Activated T-helper 1 cell treated with anti-CD3 and anti-CD28 coated beads, Interleukin-12 subunit alpha, Interleukin-12 subunit beta, Interleukin-2, Interleukin-4 antibody, amounts not matched to agents 30 ng/mL and 10 ng/mL and 1 ng/mL, durations not matched to agents 14 hours and 24 hours and 36 hours (primary cell): ENCODE measurements around the gene PIRT. TPM values are rescaled to one million over a fixed set of nuclear protein-coding genes. Genes with fewer than 3 reads are reported as not detected.
A peak's percentile ranks its signal among the peaks of the same experiment; 100 is the strongest.
"Not testable (repeated sequence)": the region's sequence is repeated elsewhere in the genome, so short reads cannot be mapped to it uniquely, and the experiment has no call there.

ENCODE experiments used
- DNase-seq: peaks from one replicate; pipeline ENCODE4 v3.0.0; 2021; ENCODE audit warnings: low spot score
- H3K27ac Mint-ChIP-seq: one replicate; pipeline ENCODE4 v1.8.0; 2021; ENCODE audit warnings: mild to moderate bottlenecking, mixed read lengths
- H3K27me3 Mint-ChIP-seq: one replicate; pipeline ENCODE4 v1.8.0; 2022; ENCODE audit warnings: mild to moderate bottlenecking, moderate library complexity, mixed read lengths; ENCODE audit not compliant: insufficient read depth
- H3K36me3 Mint-ChIP-seq: one replicate; pipeline ENCODE4 v1.8.0; 2021; ENCODE audit warnings: low read depth, mixed read lengths
- H3K4me1 Mint-ChIP-seq: one replicate; pipeline ENCODE4 v1.8.0; 2021; ENCODE audit warnings: low read depth, mixed read lengths
- H3K4me3 Mint-ChIP-seq: one replicate; pipeline ENCODE4 v1.8.0; 2021; ENCODE audit warnings: mild to moderate bottlenecking, moderate library complexity, mixed read lengths
- H3K9me3 Mint-ChIP-seq: one replicate; pipeline ENCODE4 v1.8.0; 2021; ENCODE audit warnings: mixed read lengths
- intact Hi-C: fragments of 100-400 bp; cut with micrococcal nuclease; formaldehyde crosslinking; loops from one replicate; pipeline ENCODE4 v1.15.1; 2024
- total RNA-seq: library from RNA; stranded (reverse); gene quantifications from 2 replicates; pipeline ENCODE4 v1.2.3, GENCODE V29; 2022

PIRT gene
- total RNA-seq = not detected in 2 replicates

DNA sequence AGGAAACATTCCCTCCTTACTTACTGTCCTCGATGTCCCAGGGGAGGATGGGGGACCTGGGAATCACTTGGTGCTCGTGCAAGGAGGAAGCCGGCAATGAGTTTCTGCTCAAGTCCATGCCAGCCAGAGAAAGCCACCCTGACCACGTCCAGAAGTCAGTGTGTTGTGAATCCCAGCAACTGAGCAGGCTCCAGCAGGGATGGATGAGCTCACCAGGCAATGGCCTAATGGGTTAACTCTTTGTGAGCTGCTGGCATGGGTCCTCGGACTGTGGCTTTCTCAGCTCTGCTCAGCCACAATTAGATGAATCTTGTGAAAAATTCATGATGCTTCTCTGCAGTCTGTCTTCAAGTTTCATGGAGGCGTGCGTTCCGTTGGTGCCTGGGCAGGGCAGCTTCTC lies at the start of gene PIRT:
PIRT (minus strand) TSS at position 167 of the 400 bp plus-strand sequence. CDS start 12,442 bp downstream, outside the sequence.
- no peaks in the 10 kb centered on the region for H3K9me3 Mint-ChIP-seq
- intact Hi-C loops = no loop called here

DNA sequence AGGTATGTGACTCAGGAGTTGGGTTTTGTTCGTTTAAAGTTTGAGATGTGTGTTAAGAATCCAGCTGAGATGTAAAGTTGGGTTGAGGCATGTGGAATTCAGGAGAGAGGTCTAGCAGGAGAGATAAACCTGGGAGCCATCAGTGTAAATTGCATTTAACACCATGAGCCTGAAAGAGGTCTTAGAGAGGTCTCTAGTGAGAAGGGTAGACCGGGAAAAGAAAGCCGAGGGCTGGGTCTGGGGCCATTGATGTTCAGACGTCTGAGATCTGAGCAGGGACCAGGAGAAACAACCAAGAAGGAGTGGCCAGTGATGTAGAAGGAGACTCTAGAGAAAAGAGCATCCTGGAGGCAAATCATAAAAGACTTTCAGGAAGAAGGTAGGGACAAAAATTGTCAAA lies 44.1 kb upstream of the PIRT start:
- DNase-seq = no peak
- Mint-ChIP-seq H3K4me3 (no peak overlapping the region), H3K27me3 (no peaks in the 10 kb centered on the region), H3K9me3 (no peaks in the 10 kb centered on the region), H3K27ac (no peak overlapping the region), H3K36me3 (no peaks in the 10 kb centered on the region), H3K4me1 (no peaks in the 10 kb centered on the region)
- intact Hi-C loops = no loop called here

More for the DNA sequence above, at the start of gene PIRT:
- Mint-ChIP-seq H3K36me3 (no peaks in the 10 kb centered on the region), H3K27me3 (peaks cover 4% of the 10 kb centered on the region), H3K27ac (no peak within 1 kb of the TSS), H3K4me3 (no peak within 1 kb of the TSS), H3K4me1 (no peaks in the 10 kb centered on the region)
- no peak for DNase-seq

DNA sequence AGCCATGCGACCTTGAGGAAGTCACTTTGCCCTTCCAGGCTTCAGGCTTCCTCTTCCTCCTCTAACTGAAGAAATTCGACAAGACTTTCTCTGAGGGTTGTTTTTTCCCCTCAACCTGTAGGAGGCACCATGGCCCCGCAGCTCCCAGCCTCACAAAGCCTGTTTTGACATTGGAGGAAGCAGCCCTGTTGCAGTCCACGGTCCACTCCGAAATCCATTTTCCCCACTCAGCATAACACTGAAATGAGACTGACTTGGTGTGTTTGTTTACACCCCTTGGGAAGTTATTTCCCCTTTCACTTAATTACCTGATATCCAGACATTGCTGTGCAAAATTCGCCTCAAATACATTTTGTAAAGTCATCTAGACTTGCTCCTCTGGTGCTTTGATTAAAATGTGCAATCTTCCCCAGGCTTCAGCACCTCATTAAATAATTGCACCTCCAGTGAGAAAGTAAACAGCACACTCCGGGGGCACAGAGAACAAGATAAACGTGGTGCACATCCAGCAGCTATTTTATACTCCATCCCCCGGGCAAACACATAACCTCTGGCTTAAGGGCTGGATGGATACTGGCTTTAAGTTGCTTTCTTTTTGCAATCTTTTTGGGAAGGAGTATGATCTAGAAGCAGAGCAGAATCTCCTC lies 41.4 kb upstream of the PIRT start:
- intact Hi-C loops = loop anchor here (5.0 to 10.0 kb wide), 4 partner anchors 263 to 1058 kb away; no protein-coding TSS in a partner anchor
- Mint-ChIP-seq H3K36me3 (no peaks in the 10 kb centered on the region), H3K27me3 (no peaks in the 10 kb centered on the region), H3K27ac (no peak overlapping the region), H3K9me3 (no peaks in the 10 kb centered on the region), H3K4me1 (no peaks in the 10 kb centered on the region), H3K4me3 (no peak overlapping the region)
- DNase-seq = no peak

DNA sequence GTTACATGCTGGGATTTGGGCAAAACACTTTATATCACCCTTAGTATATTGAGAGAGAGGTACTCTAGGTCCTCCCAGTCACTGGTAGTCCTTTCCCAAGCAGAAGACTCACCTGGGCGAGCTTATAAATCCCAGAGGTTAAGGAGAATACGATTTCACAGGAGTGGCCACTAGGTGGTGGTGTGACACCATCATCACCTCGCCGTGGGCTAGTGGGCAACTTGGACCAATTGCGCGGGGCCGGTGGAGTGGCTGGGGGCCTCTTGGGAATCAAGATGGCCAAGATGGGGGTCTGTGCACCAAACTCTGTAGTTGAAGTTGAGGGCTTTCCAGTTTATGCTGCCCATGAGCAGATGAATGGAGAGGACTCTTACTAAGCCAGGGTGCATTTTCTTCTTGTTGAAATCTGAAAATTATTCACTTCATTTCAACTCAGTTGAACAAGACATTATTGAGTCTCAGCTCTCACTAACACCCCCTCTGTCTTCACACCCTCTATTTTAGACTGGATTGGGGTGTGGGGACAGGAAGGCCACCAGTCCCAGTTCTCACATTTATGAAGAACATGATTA lies 38.2 kb upstream of the PIRT start:
- Mint-ChIP-seq H3K27ac (no peak overlapping the region), H3K9me3 (no peaks in the 10 kb centered on the region), H3K4me3 (no peak overlapping the region), H3K4me1 (no peaks in the 10 kb centered on the region), H3K27me3 (no peaks in the 10 kb centered on the region), H3K36me3 (no peaks in the 10 kb centered on the region)
- no peak for DNase-seq
- intact Hi-C loops = loop anchor here (5.0 to 10.0 kb wide), 4 partner anchors 266 to 1061 kb away; no protein-coding TSS in a partner anchor

DNA sequence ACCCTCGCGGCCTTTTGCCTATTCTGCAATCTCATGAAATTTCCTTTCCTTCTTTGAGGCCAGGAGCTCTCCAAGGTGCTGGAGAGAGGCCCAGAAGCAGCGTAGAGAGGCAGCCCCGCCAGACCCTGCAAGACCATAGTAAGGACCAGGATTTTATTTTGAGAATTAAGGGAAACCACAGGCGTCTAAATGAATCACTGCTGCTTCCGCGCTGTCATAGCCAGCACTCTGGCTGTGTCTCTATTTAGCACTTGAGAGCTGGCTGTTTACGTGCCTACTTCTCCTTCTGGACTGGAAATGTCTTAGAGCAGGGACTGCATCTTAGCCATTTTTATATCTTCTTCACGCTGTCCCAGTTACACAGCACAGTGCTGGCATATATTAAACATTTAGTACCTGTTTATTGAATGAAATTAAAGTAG lies 37.6 kb upstream of the PIRT start:
- intact Hi-C loops = loop anchor here (5.0 to 10.0 kb wide), 4 partner anchors 267 to 1062 kb away; no protein-coding TSS in a partner anchor
- no peak for DNase-seq
- Mint-ChIP-seq H3K27ac (no peak overlapping the region), H3K36me3 (no peaks in the 10 kb centered on the region), H3K4me3 (no peak overlapping the region), H3K27me3 (no peaks in the 10 kb centered on the region), H3K4me1 (no peaks in the 10 kb centered on the region), H3K9me3 (no peaks in the 10 kb centered on the region)

DNA sequence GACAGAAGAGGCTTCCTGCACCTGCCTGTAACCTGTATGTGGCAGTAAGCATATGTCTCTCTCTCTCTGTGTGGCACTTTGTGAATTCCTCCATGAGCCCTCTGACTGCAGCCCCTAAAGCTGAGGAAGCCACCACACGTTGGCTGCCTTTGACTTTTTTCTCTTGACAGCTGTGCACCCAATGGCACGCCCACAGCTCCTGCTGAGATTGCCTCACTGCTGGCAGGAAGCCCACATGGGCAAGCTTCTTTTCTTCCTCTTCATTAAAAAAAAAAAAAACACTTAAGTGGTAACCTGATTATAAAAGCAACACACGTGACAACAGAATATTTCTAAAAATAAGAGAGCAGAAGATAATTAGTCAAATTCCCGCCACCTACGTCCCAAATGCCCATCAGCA lies 34.0 kb upstream of the PIRT start:
- Mint-ChIP-seq H3K9me3 (no peaks in the 10 kb centered on the region), H3K4me3 (no peak overlapping the region), H3K27me3 (peaks cover 2% of the 10 kb centered on the region), H3K4me1 (no peaks in the 10 kb centered on the region), H3K36me3 (no peaks in the 10 kb centered on the region), H3K27ac (no peak overlapping the region)
- intact Hi-C loops = loop anchor here (10.0 kb wide), 1 partner anchor 423 kb away; no protein-coding TSS in a partner anchor
- no peak for DNase-seq

DNA sequence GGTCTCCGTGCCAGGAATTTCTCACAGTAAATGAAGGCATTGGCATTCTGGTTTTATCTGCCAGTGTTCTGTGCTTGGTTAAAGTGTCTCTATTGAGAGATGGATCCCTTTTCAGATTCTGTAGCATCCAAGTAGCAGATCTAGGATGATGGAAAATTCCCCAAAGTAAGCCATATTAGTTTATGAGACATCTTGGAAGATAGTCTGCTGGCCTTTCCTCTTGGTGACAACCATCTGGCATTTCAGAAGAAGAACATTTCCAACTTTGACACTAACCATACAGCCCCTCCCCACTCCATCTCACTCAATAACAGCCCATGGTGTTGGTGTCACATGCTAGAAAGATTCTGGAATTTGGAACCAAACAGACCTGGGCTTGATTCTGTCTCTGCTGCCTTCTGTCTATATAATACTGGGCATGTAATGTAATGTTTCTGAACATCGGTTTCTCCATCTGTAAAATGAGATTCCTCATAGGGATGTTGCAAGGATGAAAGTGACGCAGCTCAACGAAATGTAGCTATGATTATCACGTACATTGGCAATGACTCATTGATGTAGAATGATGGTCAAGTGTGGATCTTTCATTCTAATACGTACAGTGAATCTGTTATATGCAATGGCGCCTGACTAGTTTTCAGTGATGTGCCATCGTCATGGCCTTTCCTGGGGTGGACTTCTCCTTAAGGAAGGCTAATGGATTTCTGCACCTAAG lies 32.6 kb upstream of the PIRT start:
- intact Hi-C loops = loop anchor here (10.0 kb wide), 1 partner anchor 424 kb away; no protein-coding TSS in a partner anchor
- DNase-seq = no peak
- no peaks in the 10 kb centered on the region for H3K4me1 Mint-ChIP-seq
- no peak overlapping the region for H3K27ac Mint-ChIP-seq
- H3K4me3 Mint-ChIP-seq = no peak overlapping the region
- H3K9me3 Mint-ChIP-seq = no peaks in the 10 kb centered on the region
- no peaks in the 10 kb centered on the region for H3K36me3 Mint-ChIP-seq
- peaks cover 2% of the 10 kb centered on the region for H3K27me3 Mint-ChIP-seq

DNA sequence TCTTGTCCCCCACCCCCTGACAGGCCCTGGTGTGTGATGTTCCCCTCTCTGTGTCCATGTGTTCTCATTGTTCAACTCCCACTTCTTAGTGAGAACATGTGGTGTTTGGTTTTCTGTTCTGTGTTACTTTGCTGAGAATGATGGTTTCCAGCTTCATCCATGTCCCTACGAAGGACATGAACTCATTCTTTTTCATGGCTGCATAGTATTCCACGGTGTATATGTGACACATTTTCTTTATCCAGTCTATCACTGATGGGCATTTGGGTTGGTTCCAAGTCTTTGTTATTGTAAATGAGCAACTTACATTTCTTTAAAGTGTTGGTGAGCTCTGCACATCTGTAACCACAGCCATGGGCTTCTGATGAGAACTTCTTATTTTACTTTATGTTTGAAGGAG lies 30.9 kb upstream of the PIRT start:
- H3K4me1 Mint-ChIP-seq, H3K36me3 Mint-ChIP-seq, H3K4me3 Mint-ChIP-seq, H3K27ac Mint-ChIP-seq, intact Hi-C loops, DNase-seq, H3K9me3 Mint-ChIP-seq, H3K27me3 Mint-ChIP-seq: not testable (repeated sequence)

DNA sequence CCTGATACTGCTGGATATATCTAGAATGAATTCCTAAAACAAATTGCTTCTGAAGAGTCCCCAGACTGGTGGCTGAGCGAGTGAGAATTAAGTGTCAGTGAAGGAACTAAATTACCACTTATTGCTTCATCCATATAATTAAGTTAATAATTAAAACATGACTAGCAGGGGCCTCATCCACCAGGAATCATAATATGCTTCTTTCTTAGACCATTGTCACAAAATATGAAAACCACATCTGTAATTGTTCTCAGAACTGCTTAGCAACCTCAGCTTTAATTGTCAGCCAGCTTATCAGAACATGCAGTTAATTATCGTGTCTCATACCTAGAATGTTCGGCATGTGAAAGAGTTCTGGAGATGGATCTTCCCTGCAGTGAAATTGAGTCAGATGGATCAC lies 21.2 kb upstream of the PIRT start:
- no peaks in the 10 kb centered on the region for H3K27me3 Mint-ChIP-seq
- no peaks in the 10 kb centered on the region for H3K9me3 Mint-ChIP-seq
- H3K27ac Mint-ChIP-seq = no peak overlapping the region
- no peaks in the 10 kb centered on the region for H3K4me1 Mint-ChIP-seq
- H3K4me3 Mint-ChIP-seq = no peak overlapping the region
- no peaks in the 10 kb centered on the region for H3K36me3 Mint-ChIP-seq
- no peak for DNase-seq
- intact Hi-C loops = no loop called here

DNA sequence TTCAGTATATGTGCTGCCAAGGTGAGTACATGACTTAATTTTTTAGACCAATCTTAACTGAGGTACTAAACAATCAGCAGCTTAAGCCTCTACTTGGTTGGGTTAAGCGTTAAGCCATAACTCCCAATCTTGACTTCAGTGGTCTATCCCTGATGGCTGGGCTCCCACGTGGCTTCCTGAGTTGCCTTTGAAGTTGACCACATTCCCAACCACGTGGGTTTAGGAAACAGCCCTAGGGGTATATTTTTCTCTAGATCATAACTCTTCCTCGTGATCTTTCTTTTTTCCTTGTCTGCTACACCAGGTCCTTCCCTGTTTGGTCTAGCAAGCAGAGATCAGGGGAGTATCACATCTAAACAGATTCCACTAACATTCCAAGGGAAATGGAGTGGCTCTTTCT lies 20.1 kb upstream of the PIRT start:
- H3K4me3 Mint-ChIP-seq = no peak overlapping the region
- H3K4me1 Mint-ChIP-seq = no peaks in the 10 kb centered on the region
- H3K9me3 Mint-ChIP-seq = no peaks in the 10 kb centered on the region
- no peak overlapping the region for H3K27ac Mint-ChIP-seq
- no peaks in the 10 kb centered on the region for H3K27me3 Mint-ChIP-seq
- H3K36me3 Mint-ChIP-seq = no peaks in the 10 kb centered on the region
- intact Hi-C loops = no loop called here
- no peak for DNase-seq

DNA sequence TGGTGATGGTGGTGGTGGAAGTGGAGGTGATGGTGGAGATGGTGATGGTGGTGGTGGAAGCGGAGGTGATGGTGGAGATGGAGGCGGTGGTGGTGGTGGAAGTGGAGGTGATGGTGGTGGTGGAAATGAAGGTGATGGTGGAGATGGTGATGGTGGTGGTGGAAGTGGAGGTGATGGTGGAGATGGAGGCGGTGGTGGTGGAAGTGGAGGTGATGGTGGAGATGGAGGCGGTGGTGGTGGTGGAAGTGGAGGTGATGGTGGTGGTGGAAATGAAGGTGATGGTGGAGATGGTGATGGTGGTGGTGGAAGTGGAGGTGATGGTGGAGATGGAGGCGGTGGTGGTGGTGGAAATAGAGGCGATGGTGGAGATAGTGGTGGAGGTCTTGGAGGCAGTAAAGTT lies 8.7 kb upstream of the PIRT start:
- H3K36me3 Mint-ChIP-seq, H3K4me3 Mint-ChIP-seq, H3K27ac Mint-ChIP-seq, DNase-seq, H3K4me1 Mint-ChIP-seq, H3K9me3 Mint-ChIP-seq: not testable (repeated sequence)
- H3K27me3 Mint-ChIP-seq = peaks cover 15% of the 10 kb centered on the region
- intact Hi-C loops = loop anchor here (5.0 kb wide), 2 partner anchors 149 to 214 kb away; partner anchors contain the start of genes ADPRM and SCO1

DNA sequence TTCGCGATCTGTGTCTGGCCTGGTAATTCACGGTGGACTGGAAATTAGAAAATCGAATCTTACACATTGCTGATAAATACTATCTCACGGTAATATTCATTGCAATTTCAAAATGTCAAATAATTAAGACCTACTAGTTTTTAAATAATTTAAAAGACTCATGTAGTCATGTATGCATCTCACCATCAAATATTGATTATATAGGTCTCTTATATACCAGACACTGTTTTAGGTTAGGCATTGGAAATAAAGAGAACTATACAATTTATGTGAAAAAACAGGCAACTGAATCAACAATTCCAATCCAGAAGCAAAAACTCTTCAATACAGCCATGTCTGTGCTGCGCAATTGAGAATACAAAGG lies 7.5 kb upstream of the PIRT start:
- Mint-ChIP-seq H3K4me3 (peak overlapping the region; percentile 25), H3K27ac (no peak overlapping the region), H3K27me3 (peaks cover 12% of the 10 kb centered on the region), H3K9me3 (no peaks in the 10 kb centered on the region), H3K36me3 (no peaks in the 10 kb centered on the region), H3K4me1 (peaks cover 6% of the 10 kb centered on the region)
- DNase-seq = no peak
- intact Hi-C loops = loop anchor here (1.0 to 5.0 kb wide), 4 partner anchors 73 to 213 kb away; partner anchors contain the start of genes ADPRM and SCO1
